Heart left ventricle (tissue), 13 donors: Measurements from ENCODE around the gene BBX.

Source experiments
- CTCF ChIP-seq, 12 donors: fragments of 200-600 bp; sonication (generic) in 4 of 12; IDR thresholded peaks; one replicate each; pipeline versions ENCODE4 v1.5.0 to v1.8.0; 2018 to 2022; ENCODE audit warnings: antibody characterized with exemption in 12 of 12, mild to moderate bottlenecking in 5 of 12
- POLR2A ChIP-seq, 2 donors: fragments of 450-650 bp; IDR thresholded peaks; one replicate each; pipeline ENCODE4 v1.6.1; 2017; ENCODE audit warnings: antibody characterized with exemption in 2 of 2, mild to moderate bottlenecking in 2 of 2, moderate library complexity in 2 of 2
- donor health status: ischemic (EF 13 %, LVEDD 7.1; RV severe dilation, severe dysfunction).
- donor health status: DM: no; HTN: yes; CAD: no.
- donor health status: DM: no; HTN: no; CAD: no.
- donor health status: ischemic (EF 25% LVEDD 6.9; RV normal size, moderate dysfunction).
- donor health status: ischemic (EF 25% LVEDD 5.7; RV mildly dilated, moderate dysfunction).
- donor health status: ischemic (EF 35%, LVEDD 5.7; RV mildly dilated, moderate dysfunction).
- donor health status: nonischemic (EF 11% LVEDD 7.7; RV severe dilation, severe dysfunction).
- donor health status: DM: yes; HTN: yes; CAD: no.
- donor health status: PGD.
- donor health status: ischemic (EF 29% LVEDD 5.4; RV normal size, mild dysfunction).
- donor health status: nonischemic (EF 23%, LVEDD 6.1; RV moderate dilation, normal function).

GRCh38 chr3:107679921-107680320 lies 157.2 kb downstream of the BBX start:
- TF ChIP-seq CTCF (IDR thresholded peaks at IDR 0.05) (no peak), POLR2A (IDR thresholded peaks at IDR 0.05) (no peak)
